ENCODE results near the gene SLC13A4. TPM values are rescaled to one million over a fixed set of nuclear protein-coding genes. Genes with fewer than 3 reads are reported as not detected.

SLC13A4 gene
- polyA plus RNA-seq, 1 donor (not counting 4 experiments of a cell fraction or from before 2014, with no cell fraction given): 0.12 TPM

- no peaks in the 10 kb centered on the region for H3K79me2 ChIP-seq (ENCODE audit: control insufficient read depth, insufficient read depth, low read length)
- FAIRE-seq (peak; percentile 62), DNase-seq (ENCODE audit: low read depth, low spot score) (no peak)
- peaks cover 34% of the 10 kb centered on the region for H3K4me1 ChIP-seq (ENCODE audit: control insufficient read depth, extremely low read depth, insufficient read depth, low read length)
- no peaks in the 10 kb centered on the region for H4K20me1 ChIP-seq (ENCODE audit: control insufficient read depth, extremely low read depth, insufficient read depth, low read length)
- H3K4me2 ChIP-seq (ENCODE audit: control insufficient read depth, extremely low read depth, insufficient read depth, low read depth, low read length): peak overlapping the region; percentile 94
- H3K9me1 ChIP-seq (ENCODE audit: control insufficient read depth, extremely low read depth, insufficient read depth, low read length): no peaks in the 10 kb centered on the region
- H3K9me3 ChIP-seq (ENCODE audit: control insufficient read depth, low read depth, low read length): no peaks in the 10 kb centered on the region
- H3K27me3 ChIP-seq (ENCODE audit: control insufficient read depth, extremely low read depth, insufficient read depth, low read length): no peaks in the 10 kb centered on the region
- H3K9ac ChIP-seq (ENCODE audit: control insufficient read depth, extremely low read depth, insufficient read depth, low read length): peak overlapping the region; percentile 65
- H3K4me3 ChIP-seq (ENCODE audit: control insufficient read depth in 2 of 3, extremely low read depth in 1 of 3, insufficient read depth in 2 of 3, low read depth in 1 of 3, low read length in 3 of 3): peak overlapping the region in 2 of 3 experiments; percentile 53 to 56
- H3K36me3 ChIP-seq (ENCODE audit: control insufficient read depth in 2 of 2, extremely low read depth in 1 of 2, insufficient read depth in 2 of 2, low read length in 2 of 2): no peaks in the 10 kb centered on the region
- peak overlapping the region; percentile 95 for H3K27ac ChIP-seq (ENCODE audit: control insufficient read depth, insufficient read depth, low read length)
- dilution Hi-C loops (cut with MboI; ENCODE audit: extremely low pct_ligation_motif_present, low sequenced_read_pairs): no loop called here
- TF ChIP-seq EZH2 (IDR thresholded peaks at IDR 0.05; ENCODE audit: low read length) (no peak), CTCF (optimal IDR thresholded peaks at IDR 0.05 in 1 of 3, IDR thresholded peaks at IDR 0.05 in 1 of 3, conservative IDR thresholded peaks at IDR 0.05 in 1 of 3; ENCODE audit: extremely low read depth in 1 of 3, insufficient read depth in 2 of 3, low read length in 3 of 3) (no peak)
- peak overlapping the region; percentile 17 for H2AFZ ChIP-seq (ENCODE audit: control insufficient read depth, low read length)
These were observed 21.0 kb downstream of the SLC13A4 start for GRCh38 chr7:135706858-135707569.

- Histone ChIP-seq H3K27ac (ENCODE audit: control insufficient read depth, insufficient read depth, low read length) (peak overlapping the region; percentile 95), H3K4me1 (ENCODE audit: control insufficient read depth, extremely low read depth, insufficient read depth, low read length) (peaks cover 34% of the 10 kb centered on the region), H3K4me2 (ENCODE audit: control insufficient read depth, extremely low read depth, insufficient read depth, low read depth, low read length) (peak overlapping the region; percentile 94), H4K20me1 (ENCODE audit: control insufficient read depth, extremely low read depth, insufficient read depth, low read length) (no peaks in the 10 kb centered on the region), H3K4me3 (ENCODE audit: control insufficient read depth in 2 of 3, extremely low read depth in 1 of 3, insufficient read depth in 2 of 3, low read depth in 1 of 3, low read length in 3 of 3) (peak overlapping the region in 2 of 3 experiments; percentile 53 to 56), H3K79me2 (ENCODE audit: control insufficient read depth, insufficient read depth, low read length) (no peaks in the 10 kb centered on the region), H3K9me1 (ENCODE audit: control insufficient read depth, extremely low read depth, insufficient read depth, low read length) (no peaks in the 10 kb centered on the region), H3K36me3 (ENCODE audit: control insufficient read depth in 2 of 2, extremely low read depth in 1 of 2, insufficient read depth in 2 of 2, low read length in 2 of 2) (no peaks in the 10 kb centered on the region), H2AFZ (ENCODE audit: control insufficient read depth, low read length) (peak overlapping the region; percentile 17), H3K9ac (ENCODE audit: control insufficient read depth, extremely low read depth, insufficient read depth, low read length) (peak overlapping the region; percentile 65), H3K9me3 (ENCODE audit: control insufficient read depth, low read depth, low read length) (no peaks in the 10 kb centered on the region), H3K27me3 (ENCODE audit: control insufficient read depth, extremely low read depth, insufficient read depth, low read length) (no peaks in the 10 kb centered on the region)
- FAIRE-seq (peak; percentile 59), DNase-seq (ENCODE audit: low read depth, low spot score) (no peak)
- TF ChIP-seq EZH2 (IDR thresholded peaks at IDR 0.05; ENCODE audit: low read length) (no peak), CTCF (optimal IDR thresholded peaks at IDR 0.05 in 1 of 3, IDR thresholded peaks at IDR 0.05 in 1 of 3, conservative IDR thresholded peaks at IDR 0.05 in 1 of 3; ENCODE audit: extremely low read depth in 1 of 3, insufficient read depth in 2 of 3, low read length in 3 of 3) (peak in 1 of 3 experiments; percentile 7)
- dilution Hi-C loops (cut with MboI; ENCODE audit: extremely low pct_ligation_motif_present, low sequenced_read_pairs): no loop called here
These were observed 21.8 kb downstream of the SLC13A4 start for GRCh38 chr7:135706038-135706742.

All from keratinocyte (primary cell).